GM20431 (cell line): ENCODE measurements around the gene GIGYF1.

Experiments
- in situ Hi-C: fragments of 300-500 bp; cut with MseI, MboI; formaldehyde crosslinking; loops from one replicate; pipeline ENCODE4 v1.15.0; 2020; ENCODE audit warnings: low sequenced_read_pairs; ENCODE audit not compliant: unreplicated experiment

The GIGYF1 gene

GRCh38 chr7:100686822-100687211 lies 7.2 kb downstream of the GIGYF1 start:
- in situ Hi-C loops, result loop anchor here (25.0 kb wide), 1 partner anchor 200 kb away; the partner anchor contains the start of genes NYAP1 and TSC22D4

- in situ Hi-C loops, result loop anchor here (25.0 kb wide), 1 partner anchor 199 kb away; the partner anchor contains the start of genes NYAP1 and TSC22D4
Measured at GRCh38 chr7:100686201-100686821, 7.7 kb downstream of the GIGYF1 start.

- in situ Hi-C loops, result loop anchor here (25.0 kb wide), 1 partner anchor 198 kb away; the partner anchor contains the start of genes NYAP1 and TSC22D4
Measured at GRCh38 chr7:100685631-100686145, 8.4 kb downstream of the GIGYF1 start.

GRCh38 chr7:100685049-100685605 lies 8.9 kb downstream of the GIGYF1 start:
- in situ Hi-C loops, result loop anchor here (25.0 kb wide), 1 partner anchor 198 kb away; the partner anchor contains the start of genes NYAP1 and TSC22D4

GRCh38 chr7:100684534-100685042 lies 9.5 kb downstream of the GIGYF1 start:
- in situ Hi-C loops, result loop anchor here (25.0 kb wide), 1 partner anchor 197 kb away; the partner anchor contains the start of genes NYAP1 and TSC22D4

- in situ Hi-C loops, result loop anchor here (25.0 kb wide), 1 partner anchor 197 kb away; the partner anchor contains the start of genes NYAP1 and TSC22D4
Measured at GRCh38 chr7:100683659-100684533, 10.2 kb downstream of the GIGYF1 start.

- in situ Hi-C loops, result loop anchor here (25.0 kb wide), 1 partner anchor 196 kb away; the partner anchor contains the start of genes NYAP1 and TSC22D4
Measured at GRCh38 chr7:100682991-100683658, 10.9 kb downstream of the GIGYF1 start.

- in situ Hi-C loops, result loop anchor here (25.0 kb wide), 1 partner anchor 195 kb away; the partner anchor contains the start of genes NYAP1 and TSC22D4
Measured at GRCh38 chr7:100682228-100682741, 11.8 kb downstream of the GIGYF1 start.

GRCh38 chr7:100681491-100682227 lies 12.4 kb downstream of the GIGYF1 start:
- in situ Hi-C loops, result loop anchor here (25.0 kb wide), 1 partner anchor 194 kb away; the partner anchor contains the start of genes NYAP1 and TSC22D4

GRCh38 chr7:100680576-100681271 lies 13.3 kb downstream of the GIGYF1 start:
- in situ Hi-C loops, result loop anchor here (25.0 kb wide), 1 partner anchor 193 kb away; the partner anchor contains the start of genes NYAP1 and TSC22D4

GRCh38 chr7:100679927-100680575 lies 14.0 kb downstream of the GIGYF1 start:
- in situ Hi-C loops, result loop anchor here (25.0 kb wide), 1 partner anchor 193 kb away; the partner anchor contains the start of genes NYAP1 and TSC22D4

GRCh38 chr7:100679129-100679926 lies 14.7 kb downstream of the GIGYF1 start:
- in situ Hi-C loops, result loop anchor here (25.0 kb wide), 1 partner anchor 192 kb away; the partner anchor contains the start of genes NYAP1 and TSC22D4

GRCh38 chr7:100678291-100678984 lies 15.6 kb downstream of the GIGYF1 start:
- in situ Hi-C loops, result loop anchor here (25.0 kb wide), 1 partner anchor 191 kb away; the partner anchor contains the start of genes NYAP1 and TSC22D4

- in situ Hi-C loops, result loop anchor here (25.0 kb wide), 1 partner anchor 190 kb away; the partner anchor contains the start of genes NYAP1 and TSC22D4
Measured at GRCh38 chr7:100677308-100678267, 16.5 kb downstream of the GIGYF1 start.
